GM21786 (cell line): ENCODE results near the gene NXPH2.

Experiments used
- ATAC-seq: cut with Tn5 transposase; IDR thresholded peaks from one replicate; pipeline ENCODE4 v1.9.1; 2021; ENCODE audit not compliant: unreplicated experiment

NXPH2 gene

DNA sequence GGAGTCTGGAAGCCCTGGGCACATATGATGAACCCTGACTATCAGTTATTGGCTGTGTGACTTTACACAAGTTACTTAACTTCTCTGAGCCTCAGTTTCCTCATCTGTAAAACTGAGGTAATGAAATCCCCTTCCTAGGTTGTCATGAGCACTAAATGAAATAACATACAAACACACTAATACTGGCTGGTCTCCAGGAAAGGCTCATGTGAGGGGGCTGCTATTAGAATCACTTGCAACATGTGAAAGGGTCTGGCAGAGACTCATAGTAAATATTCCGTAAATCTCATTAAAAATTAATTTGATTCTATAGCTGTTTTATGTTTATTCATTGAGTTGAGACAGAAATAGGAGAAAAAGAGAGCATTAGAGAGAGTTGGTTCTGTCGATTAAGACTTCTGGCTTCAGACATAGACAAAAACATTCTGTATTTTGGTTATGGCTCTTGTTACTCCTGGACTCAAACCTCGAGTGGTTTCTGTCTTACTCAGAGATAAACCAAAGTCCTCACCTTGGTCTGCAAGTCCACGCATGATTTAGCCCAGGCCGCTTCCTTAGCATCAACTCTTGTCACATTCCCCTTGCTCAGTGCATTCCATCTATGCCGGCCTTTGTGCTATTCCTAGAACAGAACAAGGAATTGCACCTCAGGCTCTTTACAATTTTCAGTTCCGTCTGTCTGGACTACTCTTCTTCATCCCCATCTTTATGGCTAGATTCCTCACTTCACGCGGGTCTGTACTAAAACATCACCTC is 139.1 kb downstream of the NXPH2 start:
- ATAC-seq = no peak

DNA sequence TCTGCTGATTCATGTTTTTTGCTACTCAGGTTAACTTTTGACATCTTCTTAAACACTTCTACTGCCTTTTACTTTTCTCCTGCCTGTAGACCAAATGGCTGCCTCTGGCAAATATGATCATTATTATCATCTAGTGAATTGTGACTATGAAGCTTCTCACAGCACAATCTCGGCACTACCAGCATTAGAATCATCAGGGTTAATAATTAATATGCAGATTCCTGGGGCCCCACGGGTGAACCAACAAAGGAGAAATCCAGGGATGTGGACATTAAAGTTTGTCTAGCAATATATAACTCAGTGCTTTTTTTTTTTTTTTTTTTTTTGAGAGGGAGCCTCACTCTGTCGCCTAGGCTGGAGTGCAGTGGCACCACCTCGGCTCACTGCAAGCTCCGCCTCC is 142.5 kb downstream of the NXPH2 start:
- no peak for ATAC-seq

DNA sequence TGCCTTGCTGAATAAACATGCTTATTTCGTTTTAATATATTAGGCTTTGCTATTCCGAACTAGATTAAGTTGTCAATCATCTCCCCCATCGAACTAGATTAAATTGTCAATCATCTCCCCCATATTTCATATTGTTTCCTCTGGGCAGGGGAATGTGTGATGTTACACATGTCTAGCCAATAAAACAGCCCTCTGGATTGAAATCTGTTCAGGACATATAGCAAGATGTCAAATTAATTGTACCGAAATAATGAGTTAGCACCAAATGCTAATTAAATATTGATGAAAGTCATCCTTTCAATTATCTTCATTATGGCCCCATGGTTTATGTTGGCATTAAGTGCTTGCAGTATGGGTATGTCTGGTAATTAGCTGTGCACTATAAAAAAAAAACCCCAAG is 143.1 kb downstream of the NXPH2 start:
- ATAC-seq = no peak

- no peak for ATAC-seq
Measured at GRCh38 chr2:138633049-138633448, 147.1 kb downstream of the NXPH2 start.

DNA sequence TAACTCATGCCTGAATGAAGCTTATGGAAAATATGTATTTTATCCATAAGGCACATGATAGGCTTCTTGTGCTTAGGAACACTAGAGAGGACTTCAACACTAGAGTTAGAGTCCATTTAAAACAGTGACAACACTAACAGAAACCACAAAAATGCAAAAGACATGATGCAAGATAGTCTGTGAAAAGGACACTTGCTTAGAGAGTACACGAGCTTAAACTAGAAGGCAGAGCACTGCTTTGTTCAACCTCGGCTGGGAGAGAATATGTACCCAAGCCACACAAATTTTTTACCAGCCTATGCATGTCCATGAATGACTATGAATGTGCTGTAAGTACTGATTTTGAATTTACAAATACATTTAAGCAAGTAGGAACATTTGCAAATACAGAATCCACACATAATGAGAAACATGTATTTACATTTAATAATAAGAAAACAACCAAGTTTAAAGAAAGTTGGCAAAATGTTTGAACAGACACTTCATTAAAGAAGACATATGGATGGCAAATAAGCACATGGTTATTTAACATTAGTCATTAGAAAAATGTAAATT is 148.0 kb downstream of the NXPH2 start:
- ATAC-seq = no peak

DNA sequence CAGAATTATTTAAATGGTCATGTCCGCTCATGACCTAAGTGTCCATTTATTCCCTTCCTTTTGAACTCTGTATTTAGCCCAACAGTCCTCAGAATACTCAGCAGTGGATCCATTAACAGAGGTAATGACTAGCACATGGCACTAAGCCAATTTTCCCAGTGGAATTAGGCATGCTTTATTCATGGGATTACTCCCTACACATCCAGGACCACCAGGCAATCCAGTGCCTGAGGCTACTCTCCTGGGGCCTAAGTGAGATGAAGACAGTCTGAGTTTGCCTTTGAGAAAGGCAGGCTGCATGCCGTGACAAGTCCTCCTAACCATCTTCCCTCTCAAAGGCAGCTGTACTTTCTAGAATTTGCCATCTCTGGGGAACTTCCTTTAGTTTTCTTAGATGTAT is 150.0 kb downstream of the NXPH2 start:
- no peak for ATAC-seq

DNA sequence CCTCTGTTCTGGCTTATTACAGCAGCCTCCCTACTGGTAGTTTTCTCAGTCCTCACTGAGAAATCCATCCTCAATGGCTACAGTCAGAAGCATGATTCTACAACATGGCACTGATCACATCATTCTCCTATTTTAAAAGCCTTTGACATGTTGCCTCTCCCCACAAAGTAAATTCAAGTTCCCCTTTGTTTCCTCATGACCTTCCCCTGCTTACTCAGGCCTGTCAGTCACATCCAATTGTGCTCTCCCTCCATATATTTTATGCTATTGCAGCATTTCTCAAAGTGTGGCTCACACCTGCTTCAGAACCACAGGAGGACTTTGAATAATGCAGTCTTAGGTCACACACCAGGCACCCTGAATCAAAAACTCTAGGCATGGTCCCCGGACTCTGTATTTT is 154.0 kb downstream of the NXPH2 start:
- ATAC-seq = no peak

- ATAC-seq = peak; percentile 67
Measured at GRCh38 chr2:138622613-138623012, 157.6 kb downstream of the NXPH2 start.

DNA sequence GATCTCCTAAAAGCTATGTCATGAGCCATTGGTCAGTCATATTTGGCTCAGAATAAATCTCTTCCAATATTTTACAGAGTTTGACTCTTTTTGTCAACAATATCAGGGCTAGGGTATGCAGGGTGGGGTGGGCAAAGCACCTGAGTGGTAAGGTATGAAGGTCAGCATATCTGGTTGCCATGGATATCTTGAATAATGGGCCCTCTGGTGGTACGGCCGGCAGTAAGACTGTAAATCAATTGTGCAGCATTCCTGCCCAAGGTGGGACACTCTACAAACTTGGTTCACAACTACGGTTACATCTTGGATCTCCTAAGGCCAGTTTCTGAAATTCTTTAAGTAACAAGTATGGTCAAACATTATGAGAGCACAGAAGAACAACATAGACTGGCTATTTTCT is 159.1 kb downstream of the NXPH2 start:
- no peak for ATAC-seq

GRCh38 chr2:138620431-138620830 is 159.8 kb downstream of the NXPH2 start:
- no peak for ATAC-seq
